SK-N-MC (cell line): ENCODE data around the gene LRRTM4.

Source experiments
- DNase-seq: peaks from one replicate; pipeline ENCODE4 v3.0.0-alpha.2; 2011; ENCODE audit warnings: low read depth, low spot score
- H3K27ac ChIP-seq: fragments of 200-600 bp; sonication (generic); 2 replicates; pipeline ENCODE4 v1.5.1; 2016; ENCODE audit warnings: mixed run types
- H3K36me3 ChIP-seq: fragments of 200-600 bp; sonication (generic); 2 replicates; pipeline ENCODE4 v1.6.1; 2017; ENCODE audit warnings: antibody characterized with exemption, low read length, mixed read lengths; ENCODE audit not compliant: insufficient read depth
- H3K4me3 ChIP-seq: fragments of 200-600 bp; sonication (generic); 2 replicates; pipeline ENCODE4 v1.5.1; 2016
- H3K9ac ChIP-seq: fragments of 200-600 bp; sonication (generic); 2 replicates; pipeline ENCODE4 v1.8.0; 2017; ENCODE audit warnings: mixed run types, mixed read lengths; ENCODE audit not compliant: insufficient read length
- H3K9me3 ChIP-seq: fragments of 200-600 bp; sonication (generic); 2 replicates; pipeline ENCODE4 v1.6.1; 2017; ENCODE audit warnings: low read depth, mild to moderate bottlenecking, antibody characterized with exemption, low read length, moderate library complexity, mixed read lengths
- EZH2 ChIP-seq: fragments of 200-600 bp; sonication (generic); IDR thresholded peaks from one replicate; pipeline ENCODE4 v1.6.1; 2017; ENCODE audit warnings: antibody characterized with exemption
- FOXP2 ChIP-seq: optimal IDR thresholded peaks from 2 replicates; pipeline ENCODE3; 2011; ENCODE audit warnings: mild to moderate bottlenecking, moderate library complexity; ENCODE audit not compliant: insufficient read depth; ENCODE audit errors: extremely low read length, control extremely low read depth
- POLR2AphosphoS5 ChIP-seq: IDR thresholded peaks from 2 replicates; pipeline ENCODE4 v1.6.1; 2012; ENCODE audit warnings: mild to moderate bottlenecking, low read depth, low read length, borderline replicate concordance

The LRRTM4 gene

DNA sequence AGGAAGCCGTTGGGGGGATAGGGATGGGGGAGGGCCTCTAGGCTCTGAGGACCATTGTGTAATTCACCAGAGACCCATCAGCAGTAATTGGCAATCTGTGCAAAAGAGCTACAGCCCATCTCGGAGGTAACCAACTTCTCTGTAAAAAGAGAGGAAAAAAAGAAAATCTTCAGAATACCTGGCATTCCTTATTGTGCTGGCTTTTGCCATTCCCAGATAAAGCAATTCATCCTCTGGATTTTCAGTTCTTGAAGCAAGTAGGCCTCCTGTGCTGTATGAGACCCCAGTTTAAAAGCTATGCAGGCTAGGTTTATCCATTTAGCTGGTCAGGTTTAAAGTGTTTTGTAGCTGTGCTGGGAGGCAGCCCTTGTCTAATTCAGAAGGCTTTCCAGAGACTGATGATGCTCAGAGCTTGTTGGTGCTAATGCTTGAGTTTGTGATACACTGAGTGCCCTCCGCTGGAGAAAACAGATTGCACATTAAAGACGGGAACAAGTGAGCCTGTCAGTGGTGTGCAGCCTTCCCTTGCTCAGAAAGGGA lies at the start of gene LRRTM4:
TSS of gene LRRTM4 (minus strand) at position 446 of the 540 bp plus-strand sequence.
- no peak within 1 kb of the TSS for H3K4me3 ChIP-seq
- no peaks in the 10 kb centered on the region for H3K36me3 ChIP-seq
- H3K9ac ChIP-seq, result no peak within 1 kb of the TSS
- H3K27ac ChIP-seq, result no peak within 1 kb of the TSS
- TF ChIP-seq FOXP2 (no peak), POLR2AphosphoS5 (no peak), EZH2 (no peak)
- H3K9me3 ChIP-seq, result no peaks in the 10 kb centered on the region; the same call in 1 of the 2 replicates
- peak; percentile 40 for DNase-seq

DNA sequence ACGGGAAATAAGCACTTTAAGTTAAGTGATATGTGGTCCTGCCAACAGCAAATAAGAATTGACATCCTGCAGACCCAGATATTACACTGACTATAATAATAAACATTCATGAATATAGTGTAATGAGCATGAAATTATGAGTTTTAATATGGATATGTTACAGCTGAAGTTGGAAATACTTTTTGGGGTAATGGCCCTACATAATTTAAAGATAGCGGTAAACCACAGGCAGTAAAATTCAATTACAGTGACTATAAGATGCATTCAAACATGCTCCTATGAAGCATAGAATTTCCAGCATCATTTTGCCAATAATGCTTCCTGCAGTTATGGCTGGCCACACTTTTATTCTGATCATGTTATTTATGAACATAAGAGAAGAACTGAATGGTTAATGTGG lies 49.4 kb upstream of the LRRTM4 start:
- Histone ChIP-seq H3K36me3 (no peaks in the 10 kb centered on the region), H3K27ac (no peak overlapping the region), H3K9ac (no peak overlapping the region), H3K9me3 (no peaks in the 10 kb centered on the region), H3K4me3 (no peak overlapping the region)
- peak; percentile 92 for DNase-seq
- TF ChIP-seq EZH2 (no peak), FOXP2 (no peak), POLR2AphosphoS5 (peak; percentile 83; the same call in 1 of the 2 replicates)

- Histone ChIP-seq H3K36me3 (no peaks in the 10 kb centered on the region), H3K27ac (no peak overlapping the region), H3K9me3 (no peaks in the 10 kb centered on the region), H3K4me3 (no peak overlapping the region), H3K9ac (no peak overlapping the region)
- DNase-seq, result no peak
- TF ChIP-seq POLR2AphosphoS5 (no peak), EZH2 (no peak), FOXP2 (no peak)
Measured at GRCh38 chr2:77567723-77568122, 45.5 kb upstream of the LRRTM4 start.

GRCh38 chr2:77566582-77566981 lies 44.4 kb upstream of the LRRTM4 start:
- Histone ChIP-seq H3K36me3 (no peaks in the 10 kb centered on the region), H3K9me3 (no peaks in the 10 kb centered on the region), H3K9ac (no peak overlapping the region), H3K4me3 (no peak overlapping the region), H3K27ac (no peak overlapping the region)
- no peak for TF ChIP-seq FOXP2
- no peak for TF ChIP-seq POLR2AphosphoS5
- TF ChIP-seq EZH2, result no peak
- no peak for DNase-seq

DNA sequence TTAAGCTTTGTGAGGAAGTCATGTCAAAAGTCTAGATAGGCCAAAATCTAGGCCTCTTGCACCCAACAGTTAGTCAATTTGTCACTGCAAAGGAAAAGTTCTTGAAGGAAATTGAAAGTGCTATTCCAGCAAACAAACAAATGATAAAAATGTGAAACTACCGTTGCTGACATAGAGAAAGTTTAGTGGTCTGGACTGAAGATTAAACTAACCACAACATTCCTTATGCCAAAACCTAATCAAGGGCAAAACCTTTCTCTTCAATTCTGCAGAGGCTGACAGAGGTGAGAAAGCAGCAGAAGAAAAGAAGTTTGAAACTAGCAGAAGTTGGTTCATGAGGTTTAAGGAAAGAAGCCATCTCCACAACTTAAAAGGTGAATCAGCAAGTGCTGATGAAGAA lies 44.0 kb upstream of the LRRTM4 start:
- TF ChIP-seq POLR2AphosphoS5 (no peak), EZH2 (no peak), FOXP2 (no peak)
- H3K27ac ChIP-seq, result no peak overlapping the region
- H3K4me3 ChIP-seq, result no peak overlapping the region
- no peaks in the 10 kb centered on the region for H3K9me3 ChIP-seq
- no peak for DNase-seq
- H3K36me3 ChIP-seq, result no peaks in the 10 kb centered on the region
- no peak overlapping the region for H3K9ac ChIP-seq

DNA sequence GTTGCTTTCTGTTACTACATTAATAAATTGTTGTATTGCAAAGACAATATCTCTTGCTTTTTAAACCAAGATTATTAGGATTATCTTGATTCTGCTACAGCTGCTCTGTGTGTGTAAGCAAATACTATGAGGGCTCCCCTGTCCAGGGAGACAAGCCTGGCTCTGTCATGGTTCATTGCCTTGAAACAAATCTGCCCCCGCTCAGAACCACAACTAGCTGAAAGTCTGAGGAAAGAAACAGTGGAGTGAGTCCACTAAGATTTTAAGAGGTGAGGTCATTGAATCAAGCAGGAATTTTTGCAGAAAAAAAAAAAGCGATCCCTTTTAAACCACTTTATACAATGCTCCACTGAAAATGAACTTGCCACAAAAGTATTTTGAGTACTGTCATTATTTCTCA lies 30.8 kb upstream of the LRRTM4 start:
- Histone ChIP-seq H3K9me3 (no peaks in the 10 kb centered on the region), H3K9ac (no peak overlapping the region), H3K27ac (no peak overlapping the region), H3K4me3 (no peak overlapping the region), H3K36me3 (no peaks in the 10 kb centered on the region)
- no peak for DNase-seq
- TF ChIP-seq EZH2 (no peak), POLR2AphosphoS5 (no peak), FOXP2 (no peak)

DNA sequence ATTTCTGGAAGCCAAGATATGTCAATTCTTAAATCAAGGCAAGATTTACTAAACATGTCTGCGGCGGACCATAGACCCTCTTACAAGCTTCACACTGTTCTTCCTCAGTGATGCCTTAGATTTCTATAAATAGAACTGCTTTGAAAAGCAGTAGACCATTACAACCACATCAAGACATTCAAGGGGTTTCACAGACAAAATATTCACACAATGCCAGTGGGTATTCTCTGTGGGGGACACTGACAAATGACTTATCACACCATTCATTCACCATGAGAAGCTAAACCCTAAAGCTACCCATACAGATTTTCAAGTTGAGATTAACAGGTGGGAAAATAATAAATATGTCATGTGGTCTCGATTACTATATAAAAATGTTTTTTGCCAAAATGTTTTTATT lies 15.9 kb upstream of the LRRTM4 start:
- H3K36me3 ChIP-seq, result no peaks in the 10 kb centered on the region
- no peak for DNase-seq
- H3K4me3 ChIP-seq, result no peak overlapping the region
- no peak overlapping the region for H3K27ac ChIP-seq
- TF ChIP-seq FOXP2, result no peak
- no peak for TF ChIP-seq EZH2
- TF ChIP-seq POLR2AphosphoS5, result no peak
- H3K9me3 ChIP-seq, result no peaks in the 10 kb centered on the region
- H3K9ac ChIP-seq, result no peak overlapping the region

- Histone ChIP-seq H3K9me3 (no peaks in the 10 kb centered on the region), H3K36me3 (no peaks in the 10 kb centered on the region), H3K4me3 (no peak overlapping the region), H3K27ac (no peak overlapping the region), H3K9ac (no peak overlapping the region)
- no peak for DNase-seq
- TF ChIP-seq FOXP2 (no peak), POLR2AphosphoS5 (no peak), EZH2 (no peak)
Measured at GRCh38 chr2:77522888-77523287, 712 bp upstream of the LRRTM4 start.

DNA sequence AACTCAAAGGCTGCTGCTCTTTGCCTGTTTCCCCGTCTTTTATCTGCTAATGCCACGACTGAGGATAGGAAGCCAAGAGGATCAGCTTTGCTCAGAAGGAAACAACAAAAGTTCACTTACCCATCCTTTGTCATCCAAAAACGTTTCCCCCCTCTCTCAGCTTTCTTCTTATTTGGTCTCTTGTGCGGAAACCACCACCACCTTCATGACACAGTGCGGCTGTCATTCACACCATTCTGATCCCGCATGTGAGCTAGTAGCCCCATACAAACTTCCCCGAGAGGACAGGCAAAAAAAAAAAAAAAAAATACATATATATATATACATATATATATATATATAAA lies 656 bp downstream of the LRRTM4 start:
- H3K9ac ChIP-seq, result no peak overlapping the region
- no peaks in the 10 kb centered on the region; the same call in 1 of the 2 replicates for H3K9me3 ChIP-seq
- no peak overlapping the region for H3K4me3 ChIP-seq
- no peak for DNase-seq
- no peak for TF ChIP-seq FOXP2
- TF ChIP-seq POLR2AphosphoS5, result no peak
- no peak for TF ChIP-seq EZH2
- no peak overlapping the region for H3K27ac ChIP-seq
- no peaks in the 10 kb centered on the region for H3K36me3 ChIP-seq
